ENCODE results near the gene ZNF215.
"Not testable (repeated sequence)": the region's sequence is repeated elsewhere in the genome, so short reads cannot be mapped to it uniquely, and the experiment has no call there.

Gene ZNF215

GRCh38 chr11:6932145-6932544, 5.9 kb downstream of the ZNF215 start:
- Histone ChIP-seq H3K4me2 (ENCODE audit: low read length) (no peak overlapping the region), H3K4me3 (ENCODE audit: low read depth, low read length, poor library complexity, severe bottlenecking) (no peak overlapping the region), H3K27ac (ENCODE audit: low read depth, low read length, poor library complexity, severe bottlenecking) (no peak overlapping the region), H3K9me2 (ENCODE audit: low read depth, low read length) (no peaks in the 10 kb centered on the region), H4K20me1 (ENCODE audit: insufficient read depth, low read length) (no peaks in the 10 kb centered on the region), H3K36me3 (ENCODE audit: insufficient read depth, low read length) (peaks cover 84% of the 10 kb centered on the region), H3F3A (ENCODE audit: insufficient read depth, low read length) (no peaks in the 10 kb centered on the region), H3K4me1 (ENCODE audit: insufficient read depth, low read length, severe bottlenecking) (peaks cover 25% of the 10 kb centered on the region), H3K27me3 (ENCODE audit: insufficient read depth, low read length) (no peaks in the 10 kb centered on the region), H3K9ac (ENCODE audit: low read length) (no peak overlapping the region), H3K79me2 (ENCODE audit: insufficient read depth, low read length) (peaks cover 7% of the 10 kb centered on the region; the same call in 1 of the 2 replicates), H3K9me3 (ENCODE audit: low read length) (no peaks in the 10 kb centered on the region), H2AFZ (ENCODE audit: low read length) (no peak overlapping the region)
- no peak for TF ChIP-seq EZH2 (IDR thresholded peaks at IDR 0.05; ENCODE audit: borderline replicate concordance, low read length)
- no peak for TF ChIP-seq CTCF (IDR thresholded peaks at IDR 0.05; ENCODE audit: low read length)

- Histone ChIP-seq H4K20me1 (ENCODE audit: insufficient read depth, low read length) (no peaks in the 10 kb centered on the region), H3K27ac (ENCODE audit: low read depth, low read length, poor library complexity, severe bottlenecking) (no peak overlapping the region), H3K9ac (ENCODE audit: low read length) (no peak overlapping the region), H3K9me2 (ENCODE audit: low read depth, low read length) (no peaks in the 10 kb centered on the region), H3K79me2 (ENCODE audit: insufficient read depth, low read length) (no peaks in the 10 kb centered on the region), H3K36me3 (ENCODE audit: insufficient read depth, low read length) (peaks cover 55% of the 10 kb centered on the region), H3K4me3 (ENCODE audit: low read depth, low read length, poor library complexity, severe bottlenecking) (no peak overlapping the region), H3K9me3 (ENCODE audit: low read length) (no peaks in the 10 kb centered on the region), H3K4me2 (ENCODE audit: low read length) (no peak overlapping the region), H3K27me3 (ENCODE audit: insufficient read depth, low read length) (no peaks in the 10 kb centered on the region), H3F3A (ENCODE audit: insufficient read depth, low read length) (no peaks in the 10 kb centered on the region), H3K4me1 (ENCODE audit: insufficient read depth, low read length, severe bottlenecking) (no peaks in the 10 kb centered on the region), H2AFZ (ENCODE audit: low read length) (no peak overlapping the region)
- TF ChIP-seq EZH2 (IDR thresholded peaks at IDR 0.05; ENCODE audit: borderline replicate concordance, low read length) (no peak), CTCF (IDR thresholded peaks at IDR 0.05; ENCODE audit: low read length) (no peak)
Observed at GRCh38 chr11:6941970-6942369, 15.7 kb downstream of the ZNF215 start.

- TF ChIP-seq EZH2 (IDR thresholded peaks at IDR 0.05; ENCODE audit: borderline replicate concordance, low read length): no peak
- no peak for TF ChIP-seq CTCF (IDR thresholded peaks at IDR 0.05; ENCODE audit: low read length)
- Histone ChIP-seq H2AFZ (ENCODE audit: low read length) (no peak overlapping the region), H3K9me3 (ENCODE audit: low read length) (no peaks in the 10 kb centered on the region), H3F3A (ENCODE audit: insufficient read depth, low read length) (no peaks in the 10 kb centered on the region), H3K4me2 (ENCODE audit: low read length) (no peak overlapping the region), H4K20me1 (ENCODE audit: insufficient read depth, low read length) (no peaks in the 10 kb centered on the region), H3K4me3 (ENCODE audit: low read depth, low read length, poor library complexity, severe bottlenecking) (no peak overlapping the region), H3K9ac (ENCODE audit: low read length) (no peak overlapping the region), H3K27ac (ENCODE audit: low read depth, low read length, poor library complexity, severe bottlenecking) (no peak overlapping the region), H3K9me2 (ENCODE audit: low read depth, low read length) (no peaks in the 10 kb centered on the region), H3K27me3 (ENCODE audit: insufficient read depth, low read length) (no peaks in the 10 kb centered on the region), H3K79me2 (ENCODE audit: insufficient read depth, low read length) (no peaks in the 10 kb centered on the region), H3K36me3 (ENCODE audit: insufficient read depth, low read length) (peaks cover 64% of the 10 kb centered on the region), H3K4me1 (ENCODE audit: insufficient read depth, low read length, severe bottlenecking) (no peaks in the 10 kb centered on the region)
Observed at GRCh38 chr11:6943131-6943530, 16.9 kb downstream of the ZNF215 start.

DNA sequence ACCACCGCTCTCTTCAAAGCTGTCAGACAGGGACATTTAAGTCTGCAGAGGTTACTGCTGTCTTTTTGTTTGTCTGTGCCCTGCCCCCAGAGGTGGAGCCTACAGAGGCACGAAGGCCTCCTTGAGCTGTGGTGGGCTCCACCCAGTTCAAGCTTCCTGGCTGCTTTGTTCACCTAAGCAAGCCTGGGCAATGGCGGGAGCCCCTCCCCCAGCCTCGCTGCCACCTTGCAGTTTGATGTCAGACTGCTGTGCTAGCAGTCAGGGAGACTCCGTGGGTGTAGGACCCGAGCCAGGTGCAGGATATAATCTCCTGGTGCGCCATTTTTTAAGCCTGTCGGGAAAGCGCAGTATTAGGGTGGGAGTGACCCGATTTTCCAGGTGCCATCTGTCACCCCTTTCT, 28.0 kb downstream of the ZNF215 start:
- peaks cover 40% of the 10 kb centered on the region for H3K36me3 ChIP-seq (ENCODE audit: insufficient read depth, low read length)
- not testable (repeated sequence) for H3K27ac ChIP-seq (ENCODE audit: low read depth, low read length, poor library complexity, severe bottlenecking); H4K20me1 ChIP-seq (ENCODE audit: insufficient read depth, low read length); H3K4me3 ChIP-seq (ENCODE audit: low read depth, low read length, poor library complexity, severe bottlenecking); H3K9ac ChIP-seq (ENCODE audit: low read length); H3K4me2 ChIP-seq (ENCODE audit: low read length); H3K9me2 ChIP-seq (ENCODE audit: low read depth, low read length); H3K27me3 ChIP-seq (ENCODE audit: insufficient read depth, low read length); H3F3A ChIP-seq (ENCODE audit: insufficient read depth, low read length); H2AFZ ChIP-seq (ENCODE audit: low read length); H3K79me2 ChIP-seq (ENCODE audit: insufficient read depth, low read length); H3K4me1 ChIP-seq (ENCODE audit: insufficient read depth, low read length, severe bottlenecking); H3K9me3 ChIP-seq (ENCODE audit: low read length)

Data from OCI-LY1 (cell line).